Osteoblast (primary cell): ENCODE measurements around the gene ZNF282. TPM values are rescaled to one million over a fixed set of nuclear protein-coding genes. Genes with fewer than 3 reads are reported as not detected.

Experiments used
- DNase-seq: peaks from one replicate; pipeline ENCODE4 v3.0.0; 2011; ENCODE audit warnings: low spot score, mixed read lengths; ENCODE audit not compliant: insufficient read length; ENCODE audit errors: missing footprints
- H2AFZ ChIP-seq: 2 replicates; pipeline ENCODE4 v1.6.0; 2011; ENCODE audit warnings: mild to moderate bottlenecking, low read length
- H3K27ac ChIP-seq: 2 replicates; pipeline ENCODE4 v1.5.1; 2011; ENCODE audit warnings: mild to moderate bottlenecking, low read depth, low read length, moderate library complexity
- H3K27me3 ChIP-seq: 2 replicates; pipeline ENCODE4 v1.6.0; 2012; ENCODE audit warnings: mild to moderate bottlenecking, control low read depth, inconsistent platforms, low read length, moderate library complexity; ENCODE audit not compliant: insufficient read depth
- H3K36me3 ChIP-seq: 2 replicates; pipeline ENCODE4 v1.5.1; 2011; ENCODE audit warnings: mild to moderate bottlenecking, low read length, control low read depth, moderate library complexity; ENCODE audit not compliant: insufficient read depth
- H3K4me1 ChIP-seq: 2 replicates; pipeline ENCODE4 v1.5.1; 2011; ENCODE audit warnings: mild to moderate bottlenecking, low read length, control low read depth, moderate library complexity; ENCODE audit not compliant: insufficient read depth
- H3K4me2 ChIP-seq: 2 replicates; pipeline ENCODE4 v1.6.0; 2011; ENCODE audit warnings: mild to moderate bottlenecking, low read length; ENCODE audit not compliant: insufficient read depth
- H3K4me3 ChIP-seq: fragments of 200-600 bp; sonication (generic); 3 replicates; pipeline ENCODE4 v1.5.1; 2012; ENCODE audit warnings: mild to moderate bottlenecking, low read length, inconsistent platforms; ENCODE audit not compliant: insufficient read depth
- H3K79me2 ChIP-seq: 2 replicates; pipeline ENCODE4 v1.6.0; 2012; ENCODE audit warnings: mild to moderate bottlenecking, low read length, control low read depth, inconsistent platforms; ENCODE audit not compliant: insufficient read depth
- H3K9me3 ChIP-seq: 2 replicates; pipeline ENCODE4 v1.5.1; 2011; ENCODE audit warnings: low read depth, low read length, control low read depth
- H4K20me1 ChIP-seq: 2 replicates; pipeline ENCODE4 v1.6.0; 2012; ENCODE audit warnings: mild to moderate bottlenecking, low read length, control low read depth; ENCODE audit not compliant: insufficient read depth
- CTCF ChIP-seq: IDR thresholded peaks from 2 replicates; pipeline ENCODE4 v1.5.1; 2011; ENCODE audit warnings: mild to moderate bottlenecking, low read depth, low read length, moderate library complexity; ENCODE audit errors: extremely low read depth
- total RNA-seq: library from RNA; depleted of rRNA; stranded (reverse); fragments of >200 nt; gene quantifications from 2 replicates; pipeline ENCODE4 v1.2.3, GENCODE V29; 2012

ZNF282 gene
- total RNA-seq, 1 donor = 28.6 TPM

GRCh38 chr7:149254181-149254858 lies 59.0 kb downstream of the ZNF282 start:
- Histone ChIP-seq H2AFZ (no peak overlapping the region), H3K27me3 (no peaks in the 10 kb centered on the region), H3K36me3 (peaks cover 37% of the 10 kb centered on the region), H3K79me2 (peaks cover 6% of the 10 kb centered on the region), H3K4me3 (no peak overlapping the region), H4K20me1 (no peaks in the 10 kb centered on the region), H3K4me1 (no peaks in the 10 kb centered on the region), H3K4me2 (no peak overlapping the region), H3K27ac (no peak overlapping the region), H3K9me3 (no peaks in the 10 kb centered on the region)
- DNase-seq = no peak
- no peak for TF ChIP-seq CTCF

DNA sequence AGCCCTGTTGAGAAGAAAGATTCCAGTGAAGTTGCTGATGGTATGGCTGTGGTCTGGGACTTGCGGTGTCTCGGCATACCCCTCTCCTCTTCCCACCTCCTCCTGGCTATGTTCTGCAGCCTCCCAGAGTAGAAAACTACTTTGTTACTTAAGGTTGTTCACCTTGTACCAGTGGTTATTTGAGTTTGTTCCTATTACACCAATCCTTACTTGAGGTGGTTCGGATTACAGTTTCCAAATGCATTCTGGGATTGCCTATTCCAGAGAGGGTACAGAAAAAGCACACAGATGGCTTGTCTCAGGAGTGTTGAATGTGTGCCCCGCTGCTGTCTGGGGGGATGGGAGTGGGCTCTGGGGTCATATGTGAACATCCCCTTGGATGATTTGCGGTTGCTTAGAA lies 59.8 kb downstream of the ZNF282 start:
- no peaks in the 10 kb centered on the region for H4K20me1 ChIP-seq
- no peaks in the 10 kb centered on the region for H3K4me1 ChIP-seq
- no peak overlapping the region for H3K27ac ChIP-seq
- H3K9me3 ChIP-seq = no peaks in the 10 kb centered on the region
- no peak overlapping the region for H2AFZ ChIP-seq
- no peak for TF ChIP-seq CTCF
- H3K36me3 ChIP-seq = peaks cover 37% of the 10 kb centered on the region
- DNase-seq = no peak
- H3K4me3 ChIP-seq = no peak overlapping the region
- no peak overlapping the region for H3K4me2 ChIP-seq
- H3K27me3 ChIP-seq = no peaks in the 10 kb centered on the region
- peaks cover under 1% of the 10 kb centered on the region for H3K79me2 ChIP-seq

DNA sequence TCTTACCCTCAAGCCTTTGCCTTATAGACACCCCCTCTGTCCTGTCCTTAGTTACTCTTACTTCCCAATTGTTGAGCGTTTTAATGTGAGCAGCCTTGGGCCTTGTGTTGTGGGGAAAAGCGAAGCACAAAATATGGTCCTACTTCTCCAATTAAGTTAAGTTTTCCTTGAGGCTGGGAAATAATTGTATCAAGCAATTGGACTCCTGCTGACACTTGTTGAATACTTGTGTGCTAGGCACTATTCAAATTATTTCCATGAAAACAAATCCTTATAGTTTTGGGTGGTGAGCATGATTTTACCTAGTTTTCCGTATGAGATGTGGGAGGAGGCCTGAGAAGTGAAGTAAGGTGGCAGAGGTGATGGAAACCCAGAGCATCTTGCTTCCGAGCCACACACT lies 61.2 kb downstream of the ZNF282 start:
- Histone ChIP-seq H3K4me3 (no peak overlapping the region), H3K27me3 (no peaks in the 10 kb centered on the region), H3K79me2 (no peaks in the 10 kb centered on the region), H3K36me3 (peaks cover 32% of the 10 kb centered on the region), H3K27ac (no peak overlapping the region), H3K4me1 (peaks cover 9% of the 10 kb centered on the region), H2AFZ (no peak overlapping the region), H3K9me3 (no peaks in the 10 kb centered on the region), H3K4me2 (no peak overlapping the region), H4K20me1 (no peaks in the 10 kb centered on the region)
- TF ChIP-seq CTCF = no peak
- no peak for DNase-seq

GRCh38 chr7:149257146-149257545 lies 61.8 kb downstream of the ZNF282 start:
- Histone ChIP-seq H3K27me3 (no peaks in the 10 kb centered on the region), H3K4me3 (no peak overlapping the region), H3K36me3 (peaks cover 27% of the 10 kb centered on the region), H3K9me3 (no peaks in the 10 kb centered on the region), H4K20me1 (no peaks in the 10 kb centered on the region), H2AFZ (no peak overlapping the region), H3K79me2 (no peaks in the 10 kb centered on the region), H3K4me2 (no peak overlapping the region), H3K27ac (no peak overlapping the region), H3K4me1 (peaks cover 10% of the 10 kb centered on the region)
- peak; percentile 60 for DNase-seq
- no peak for TF ChIP-seq CTCF
